GM12875 (cell line): ENCODE measurements around the gene LRBA.
"Not testable (repeated sequence)": the region's sequence is repeated elsewhere in the genome, so short reads cannot be mapped to it uniquely, and the experiment has no call there.

Experiments used
- H3K4me3 ChIP-seq: one replicate; pipeline ENCODE4 v1.5.1; 2011; ENCODE audit warnings: low read depth, low read length, control low read depth
- CTCF ChIP-seq: IDR thresholded peaks from 2 replicates; pipeline ENCODE4 v1.5.1; 2011; ENCODE audit warnings: low read depth, mild to moderate bottlenecking, control low read depth, inconsistent platforms, low read length, moderate library complexity, borderline replicate concordance; ENCODE audit not compliant: insufficient read depth

LRBA gene

GRCh38 chr4:150973626-150974251 is 41.3 kb downstream of the LRBA start:
- TF ChIP-seq CTCF: no peak
- H3K4me3 ChIP-seq: no peak overlapping the region

- H3K4me3 ChIP-seq: no peak overlapping the region
- TF ChIP-seq CTCF: no peak
Observed at GRCh38 chr4:150972592-150972991, 42.5 kb downstream of the LRBA start.

- TF ChIP-seq CTCF: no peak
- no peak overlapping the region for H3K4me3 ChIP-seq
Observed at GRCh38 chr4:150971901-150972300, 43.2 kb downstream of the LRBA start.

- H3K4me3 ChIP-seq: no peak overlapping the region
- no peak for TF ChIP-seq CTCF
Observed at GRCh38 chr4:150970685-150971151, 44.4 kb downstream of the LRBA start.

- H3K4me3 ChIP-seq: no peak overlapping the region
- no peak for TF ChIP-seq CTCF
Observed at GRCh38 chr4:150964754-150965153, 50.3 kb downstream of the LRBA start.

GRCh38 chr4:150963602-150964345 is 51.3 kb downstream of the LRBA start:
- H3K4me3 ChIP-seq: not testable (repeated sequence)

GRCh38 chr4:150962245-150962644 is 52.8 kb downstream of the LRBA start:
- H3K4me3 ChIP-seq: no peak overlapping the region
- TF ChIP-seq CTCF: no peak

- no peak for TF ChIP-seq CTCF
- no peak overlapping the region for H3K4me3 ChIP-seq
Observed at GRCh38 chr4:150961566-150961965, 53.5 kb downstream of the LRBA start.
